Measurements from ENCODE around the gene SLC13A5.

Gene SLC13A5

GRCh38 chr17:6711681-6712057, 1.5 kb downstream of the SLC13A5 start:
- Histone ChIP-seq H3K4me1 (ENCODE audit: control insufficient read depth, insufficient read depth, low read length) (no peaks in the 10 kb centered on the region), H3K36me3 (ENCODE audit: control insufficient read depth, insufficient read depth, low read length) (no peaks in the 10 kb centered on the region), H3K27me3 (ENCODE audit: control insufficient read depth, insufficient read depth, low read length, poor library complexity, severe bottlenecking) (peaks cover 41% of the 10 kb centered on the region), H3K27ac (ENCODE audit: insufficient read depth, low read depth, low read length, poor library complexity, severe bottlenecking) (no peak overlapping the region), H3K4me3 (ENCODE audit: insufficient read depth, low read depth, low read length) (no peak overlapping the region), H3K9me3 (ENCODE audit: control insufficient read depth, low read length) (no peaks in the 10 kb centered on the region)
- 75 to 84% methylated on average over 2 of the region's 2 CpGs for WGBS, 2 experiments

- Histone ChIP-seq H3K4me1 (ENCODE audit: control insufficient read depth, insufficient read depth, low read length) (no peaks in the 10 kb centered on the region), H3K27me3 (ENCODE audit: control insufficient read depth, insufficient read depth, low read length, poor library complexity, severe bottlenecking) (peaks cover 41% of the 10 kb centered on the region), H3K9me3 (ENCODE audit: control insufficient read depth, low read length) (no peaks in the 10 kb centered on the region), H3K36me3 (ENCODE audit: control insufficient read depth, insufficient read depth, low read length) (no peaks in the 10 kb centered on the region), H3K27ac (ENCODE audit: insufficient read depth, low read depth, low read length, poor library complexity, severe bottlenecking) (no peak overlapping the region), H3K4me3 (ENCODE audit: insufficient read depth, low read depth, low read length) (no peak overlapping the region)
- 83% methylated on average over 7 of the region's 7 CpGs for WGBS, 2 experiments
Measured at GRCh38 chr17:6711081-6711674, 2.0 kb downstream of the SLC13A5 start.

- 92 to 95% methylated on average over 11 of the region's 11 CpGs for WGBS, 2 experiments
Measured at GRCh38 chr17:6710317-6710716, 2.9 kb downstream of the SLC13A5 start.

GRCh38 chr17:6708357-6708961, 4.7 kb downstream of the SLC13A5 start:
- WGBS, 2 experiments = 85 to 89% methylated on average over 11 to 12 of the region's 12 CpGs
- Histone ChIP-seq H3K9me3 (ENCODE audit: control insufficient read depth, low read length) (no peaks in the 10 kb centered on the region), H3K27me3 (ENCODE audit: control insufficient read depth, insufficient read depth, low read length, poor library complexity, severe bottlenecking) (peaks cover 26% of the 10 kb centered on the region)

More at GRCh38 chr17:6710317-6710716, 2.9 kb downstream of the SLC13A5 start:
- Histone ChIP-seq H3K36me3 (ENCODE audit: control insufficient read depth, insufficient read depth, low read length) (no peaks in the 10 kb centered on the region), H3K4me1 (ENCODE audit: control insufficient read depth, insufficient read depth, low read length) (no peaks in the 10 kb centered on the region), H3K4me3 (ENCODE audit: insufficient read depth, low read depth, low read length) (no peak overlapping the region), H3K27ac (ENCODE audit: insufficient read depth, low read depth, low read length, poor library complexity, severe bottlenecking) (no peak overlapping the region), H3K27me3 (ENCODE audit: control insufficient read depth, insufficient read depth, low read length, poor library complexity, severe bottlenecking) (peaks cover 41% of the 10 kb centered on the region), H3K9me3 (ENCODE audit: control insufficient read depth, low read length) (no peaks in the 10 kb centered on the region)

GRCh38 chr17:6706996-6707395, 6.2 kb downstream of the SLC13A5 start:
- Histone ChIP-seq H3K4me1 (ENCODE audit: control insufficient read depth, insufficient read depth, low read length) (no peaks in the 10 kb centered on the region), H3K36me3 (ENCODE audit: control insufficient read depth, insufficient read depth, low read length) (no peaks in the 10 kb centered on the region), H3K27ac (ENCODE audit: insufficient read depth, low read depth, low read length, poor library complexity, severe bottlenecking) (no peak overlapping the region), H3K9me3 (ENCODE audit: control insufficient read depth, low read length) (no peaks in the 10 kb centered on the region), H3K27me3 (ENCODE audit: control insufficient read depth, insufficient read depth, low read length, poor library complexity, severe bottlenecking) (peaks cover 15% of the 10 kb centered on the region), H3K4me3 (ENCODE audit: insufficient read depth, low read depth, low read length) (no peak overlapping the region)
- WGBS, 2 experiments = 83 to 87% methylated on average over 8 of the region's 8 CpGs

More at GRCh38 chr17:6708357-6708961, 4.7 kb downstream of the SLC13A5 start:
- Histone ChIP-seq H3K36me3 (ENCODE audit: control insufficient read depth, insufficient read depth, low read length) (no peaks in the 10 kb centered on the region), H3K4me1 (ENCODE audit: control insufficient read depth, insufficient read depth, low read length) (no peaks in the 10 kb centered on the region), H3K4me3 (ENCODE audit: insufficient read depth, low read depth, low read length) (no peak overlapping the region), H3K27ac (ENCODE audit: insufficient read depth, low read depth, low read length, poor library complexity, severe bottlenecking) (no peak overlapping the region)

GRCh38 chr17:6706499-6706898, 6.7 kb downstream of the SLC13A5 start:
- H3K9me3 ChIP-seq (ENCODE audit: control insufficient read depth, low read length) = no peaks in the 10 kb centered on the region
- no peaks in the 10 kb centered on the region for H3K36me3 ChIP-seq (ENCODE audit: control insufficient read depth, insufficient read depth, low read length)
- H3K27me3 ChIP-seq (ENCODE audit: control insufficient read depth, insufficient read depth, low read length, poor library complexity, severe bottlenecking) = peaks cover 12% of the 10 kb centered on the region
- 92 to 95% methylated on average over 14 of the region's 14 CpGs for WGBS, 2 experiments
- no peaks in the 10 kb centered on the region for H3K4me1 ChIP-seq (ENCODE audit: control insufficient read depth, insufficient read depth, low read length)
- no peak overlapping the region for H3K27ac ChIP-seq (ENCODE audit: insufficient read depth, low read depth, low read length, poor library complexity, severe bottlenecking)
- no peak overlapping the region for H3K4me3 ChIP-seq (ENCODE audit: insufficient read depth, low read depth, low read length)

- Histone ChIP-seq H3K9me3 (ENCODE audit: control insufficient read depth, low read length) (no peaks in the 10 kb centered on the region), H3K4me3 (ENCODE audit: insufficient read depth, low read depth, low read length) (no peak overlapping the region), H3K36me3 (ENCODE audit: control insufficient read depth, insufficient read depth, low read length) (no peaks in the 10 kb centered on the region), H3K27ac (ENCODE audit: insufficient read depth, low read depth, low read length, poor library complexity, severe bottlenecking) (no peak overlapping the region), H3K4me1 (ENCODE audit: control insufficient read depth, insufficient read depth, low read length) (no peaks in the 10 kb centered on the region), H3K27me3 (ENCODE audit: control insufficient read depth, insufficient read depth, low read length, poor library complexity, severe bottlenecking) (peaks cover 6% of the 10 kb centered on the region)
- 91 to 93% methylated on average over 6 of the region's 6 CpGs for WGBS, 2 experiments
Measured at GRCh38 chr17:6704470-6705052, 8.6 kb downstream of the SLC13A5 start.

GRCh38 chr17:6703751-6704150, 9.4 kb downstream of the SLC13A5 start:
- Histone ChIP-seq H3K4me3 (ENCODE audit: insufficient read depth, low read depth, low read length) (no peak overlapping the region), H3K4me1 (ENCODE audit: control insufficient read depth, insufficient read depth, low read length) (no peaks in the 10 kb centered on the region), H3K27ac (ENCODE audit: insufficient read depth, low read depth, low read length, poor library complexity, severe bottlenecking) (no peak overlapping the region), H3K9me3 (ENCODE audit: control insufficient read depth, low read length) (no peaks in the 10 kb centered on the region), H3K27me3 (ENCODE audit: control insufficient read depth, insufficient read depth, low read length, poor library complexity, severe bottlenecking) (peaks cover 6% of the 10 kb centered on the region), H3K36me3 (ENCODE audit: control insufficient read depth, insufficient read depth, low read length) (no peaks in the 10 kb centered on the region)
- WGBS, 2 experiments = 94 to 96% methylated on average over 10 of the region's 10 CpGs

- 93 to 94% methylated on average over 16 of the region's 16 CpGs for WGBS, 2 experiments
- Histone ChIP-seq H3K27me3 (ENCODE audit: control insufficient read depth, insufficient read depth, low read length, poor library complexity, severe bottlenecking) (peaks cover 6% of the 10 kb centered on the region), H3K4me3 (ENCODE audit: insufficient read depth, low read depth, low read length) (no peak overlapping the region), H3K36me3 (ENCODE audit: control insufficient read depth, insufficient read depth, low read length) (no peaks in the 10 kb centered on the region), H3K4me1 (ENCODE audit: control insufficient read depth, insufficient read depth, low read length) (no peaks in the 10 kb centered on the region), H3K9me3 (ENCODE audit: control insufficient read depth, low read length) (no peaks in the 10 kb centered on the region), H3K27ac (ENCODE audit: insufficient read depth, low read depth, low read length, poor library complexity, severe bottlenecking) (no peak overlapping the region)
Measured at GRCh38 chr17:6702567-6703215, 10.5 kb downstream of the SLC13A5 start.

- H3K9me3 ChIP-seq (ENCODE audit: control insufficient read depth, low read length) = no peaks in the 10 kb centered on the region
- H3K36me3 ChIP-seq (ENCODE audit: control insufficient read depth, insufficient read depth, low read length) = no peaks in the 10 kb centered on the region
- H3K4me3 ChIP-seq (ENCODE audit: insufficient read depth, low read depth, low read length) = no peak overlapping the region
- no peak overlapping the region for H3K27ac ChIP-seq (ENCODE audit: insufficient read depth, low read depth, low read length, poor library complexity, severe bottlenecking)
- WGBS, 2 experiments = 26 to 28% methylated on average over 11 of the region's 11 CpGs
- H3K27me3 ChIP-seq (ENCODE audit: control insufficient read depth, insufficient read depth, low read length, poor library complexity, severe bottlenecking) = peaks cover 6% of the 10 kb centered on the region
- no peaks in the 10 kb centered on the region for H3K4me1 ChIP-seq (ENCODE audit: control insufficient read depth, insufficient read depth, low read length)
Measured at GRCh38 chr17:6701719-6702118, 11.4 kb downstream of the SLC13A5 start.
